HG03558 (cell line): ENCODE results near the gene OR5AP2.
"Not testable (repeated sequence)": the region's sequence is repeated elsewhere in the genome, so short reads cannot be mapped to it uniquely, and the experiment has no call there.

Experiments
- ATAC-seq: cut with Tn5 transposase; IDR thresholded peaks from one replicate; pipeline ENCODE4 v1.9.1; 2021; ENCODE audit warnings: moderate number of reproducible peaks; ENCODE audit not compliant: unreplicated experiment; ENCODE audit errors: extremely low read depth

Gene OR5AP2

DNA sequence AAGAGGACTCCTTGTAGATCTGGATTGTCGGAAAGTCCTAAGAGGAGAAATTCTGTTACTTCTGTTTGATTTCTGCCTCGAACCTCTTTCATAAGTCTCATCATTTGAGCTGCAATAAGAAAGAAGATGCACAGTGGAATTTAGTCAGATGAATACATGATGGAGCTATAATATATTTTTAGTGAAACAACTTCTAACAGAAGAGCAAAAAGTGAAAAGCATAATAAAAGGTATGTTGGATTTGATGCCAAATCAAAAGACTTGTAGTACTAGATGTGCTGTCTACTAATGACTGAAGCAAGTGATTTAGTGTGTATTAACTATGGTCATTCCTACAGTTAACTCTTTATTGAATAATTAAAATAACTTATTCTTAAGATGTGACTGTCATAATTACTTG, at the start of gene OR5AP2:
TSS of gene OR5AP2 (minus strand) at position 101 of the 400 bp plus-strand sequence. CDS start at position 101, 0 bp downstream.
- no peak for ATAC-seq

DNA sequence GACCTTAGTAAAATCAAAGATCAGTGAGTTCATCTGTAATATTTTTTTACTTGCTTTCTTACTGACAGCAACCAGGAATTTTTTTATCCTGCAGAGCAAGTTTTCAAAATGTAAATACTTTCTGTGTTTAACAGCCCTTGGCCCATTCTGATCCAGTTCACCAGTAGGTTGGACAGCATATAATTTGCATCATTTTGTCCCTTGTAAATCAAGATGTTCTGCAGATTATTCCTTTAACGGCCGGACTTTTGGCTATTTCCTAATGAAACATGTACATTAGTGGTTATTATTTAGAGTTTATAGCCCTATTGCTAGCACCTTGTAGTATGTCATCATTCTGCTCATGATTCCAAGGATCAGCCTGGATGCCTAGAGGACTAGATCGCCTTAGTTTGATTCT, 48.9 kb upstream of the OR5AP2 start:
- ATAC-seq, result not testable (repeated sequence)

DNA sequence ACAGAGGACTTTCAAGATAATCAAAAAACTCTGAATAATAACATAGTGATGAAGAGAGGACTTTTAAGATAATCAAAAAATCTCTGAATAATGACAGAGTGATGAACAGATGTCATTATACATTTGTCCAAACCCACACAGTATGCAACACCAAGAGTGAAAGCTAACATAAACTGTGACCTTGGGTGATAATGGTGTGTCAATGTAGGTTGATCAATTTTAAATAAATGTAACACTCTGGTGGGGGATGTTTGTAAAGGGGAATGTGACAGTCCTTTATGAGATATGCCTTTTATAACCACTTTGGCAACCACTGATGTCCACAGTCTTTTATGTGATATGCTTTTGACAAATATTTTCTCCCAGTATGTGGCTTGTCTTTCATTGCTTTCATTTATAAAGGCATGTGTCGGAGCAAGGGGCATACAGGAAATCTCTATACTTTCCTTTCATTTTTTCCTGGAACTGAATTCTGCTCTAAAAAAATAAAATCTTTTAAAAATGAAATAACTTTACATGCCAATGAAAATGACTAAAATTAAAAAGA, 46.4 kb upstream of the OR5AP2 start:
- ATAC-seq, result no peak

GRCh38 chr11:56670984-56671383, 28.7 kb upstream of the OR5AP2 start:
- no peak for ATAC-seq

GRCh38 chr11:56663386-56663785, 21.1 kb upstream of the OR5AP2 start, which contains the start of gene OR5AR1:
OR5AR1 (plus strand) TSS chr11:56663686; CDS start chr11:56663686, 0 bp downstream.
- ATAC-seq, result no peak

DNA sequence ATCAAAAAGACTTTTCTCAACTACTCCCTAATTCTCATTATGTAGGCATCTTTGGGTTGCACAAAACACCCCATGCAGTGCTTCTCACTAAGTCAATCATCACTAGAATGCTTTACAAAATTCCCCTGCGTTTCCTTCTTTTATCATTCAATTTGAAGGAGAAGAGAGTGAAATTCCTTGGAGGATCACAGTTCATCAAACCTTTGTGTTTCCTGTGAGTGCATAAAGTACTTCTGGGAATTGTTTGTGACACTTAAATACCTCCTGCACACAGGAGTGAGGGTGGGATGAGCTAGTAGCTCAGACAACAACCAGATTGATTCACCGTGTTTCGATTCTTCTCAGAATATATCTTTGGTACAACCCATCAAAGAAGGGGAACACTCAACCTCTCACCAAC, 17.5 kb upstream of the OR5AP2 start:
- ATAC-seq, result no peak

GRCh38 chr11:56637500-56637899, 4.7 kb downstream of the OR5AP2 start:
- ATAC-seq, result no peak

GRCh38 chr11:56636861-56637260, 5.4 kb downstream of the OR5AP2 start:
- ATAC-seq, result no peak

DNA sequence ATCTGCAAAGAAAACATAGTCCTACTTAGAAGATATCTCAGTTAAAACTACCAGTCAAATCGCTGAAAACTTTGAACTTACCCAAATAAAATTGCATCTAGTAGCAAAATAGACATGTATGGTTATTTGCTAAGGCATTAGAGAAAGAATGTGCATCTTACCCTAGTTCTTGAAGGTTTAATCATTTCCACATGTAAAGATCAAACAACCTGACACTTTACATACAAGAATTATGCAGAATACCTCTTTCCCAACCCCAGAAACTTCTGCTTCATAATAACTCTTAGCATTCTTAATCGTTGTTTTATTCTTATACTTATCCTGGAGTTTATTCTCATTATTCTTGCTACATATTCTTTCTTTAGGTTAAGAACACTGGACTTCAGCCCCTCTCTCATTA, 9.9 kb downstream of the OR5AP2 start:
- no peak for ATAC-seq

GRCh38 chr11:56625946-56626345, 16.3 kb downstream of the OR5AP2 start:
- ATAC-seq, result no peak

DNA sequence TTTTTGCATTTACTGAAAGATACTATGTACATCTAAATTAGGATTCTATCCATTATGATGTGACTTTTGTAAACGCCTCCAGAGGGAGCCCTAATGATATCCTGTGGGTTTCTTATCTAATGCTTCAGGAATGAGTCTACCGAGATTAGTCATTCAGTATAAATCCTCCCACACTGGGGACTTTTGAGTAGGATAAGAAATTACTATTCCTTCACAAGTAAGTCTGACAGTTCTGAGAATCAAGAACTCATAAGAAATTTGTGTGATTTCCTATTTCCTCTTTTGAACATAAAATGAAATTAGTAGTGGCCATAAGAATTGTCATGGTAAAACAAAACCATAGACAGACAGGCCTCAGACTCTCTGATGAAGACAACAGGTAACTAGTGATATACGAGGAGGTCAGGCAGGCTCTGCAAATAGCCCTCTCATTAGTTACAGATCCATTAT, 17.6 kb downstream of the OR5AP2 start:
- ATAC-seq, result no peak

GRCh38 chr11:56611174-56611573, 31.1 kb downstream of the OR5AP2 start:
- ATAC-seq, result no peak

DNA sequence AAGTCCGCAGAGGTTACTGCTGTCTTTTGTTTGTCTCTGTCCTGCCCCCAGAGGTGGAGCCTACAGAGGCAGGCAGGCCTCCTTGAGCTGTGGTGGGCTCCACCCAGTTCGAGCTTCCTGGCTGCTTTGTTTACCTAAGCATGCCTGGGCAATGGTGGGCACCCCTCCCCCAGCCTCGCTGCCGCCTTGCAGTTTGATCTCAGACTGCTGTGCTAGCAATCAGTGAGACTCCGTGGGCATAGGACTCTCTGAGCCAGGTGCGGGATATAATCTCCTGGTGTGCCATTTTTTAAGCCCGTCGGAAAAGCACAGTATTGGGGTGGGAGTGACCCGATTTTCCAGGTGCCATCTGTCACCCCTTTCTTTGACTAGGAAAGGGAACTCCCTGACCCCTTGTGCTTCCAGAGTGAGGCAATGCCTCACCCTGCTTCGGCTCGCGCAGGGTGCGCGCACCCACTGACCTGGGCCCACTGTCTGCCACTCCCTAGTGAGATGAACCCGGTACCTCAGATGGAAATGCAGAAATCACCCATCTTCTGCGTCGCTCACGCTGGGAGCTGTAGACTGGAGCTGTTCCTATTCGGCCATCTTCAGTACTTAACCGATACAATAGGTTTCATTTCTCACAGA, 50.0 kb downstream of the OR5AP2 start:
- ATAC-seq, result not testable (repeated sequence)
